HCT116 (cell line): ENCODE data around the gene FBXO48. TPM values are rescaled to one million over a fixed set of nuclear protein-coding genes. Genes with fewer than 3 reads are reported as not detected.

Source experiments
- ATAC-seq: fragments of 200-7000 bp; cut with Tn5 transposase; 2 replicates; pipeline ENCODE4 v1.9.1; 2020; ENCODE audit warnings: mild to moderate bottlenecking, moderate library complexity
- BruUV-seq: library from RNA; stranded (reverse); fragments of 400-500 nt; replicated peaks from 2 replicates; lab custom pipeline; 2021; lab: Mats Ljungman, UMichigan
- CTCF ChIA-PET: fragments of 300-600 bp; sonication (Branson Sonifier 250); formaldehyde crosslinking; loops from one replicate; lab custom pipeline; 2021; ENCODE audit warnings: antibody characterized with exemption; lab: Charles Lee
- POLR2A ChIA-PET: fragments of 300-600, 350-600 bp; sonication (Branson Sonifier 250); formaldehyde crosslinking; loops from one replicate; lab custom pipeline; 2021; ENCODE audit warnings: antibody characterized with exemption; lab: Charles Lee
- RAD21 ChIA-PET, 2 experiments: fragments of 300-600 bp; sonication (Branson Sonifier 250); formaldehyde crosslinking; loops; one replicate each; lab custom pipeline; 2023; ENCODE audit warnings: low total read pairs in 2 of 2; ENCODE audit not compliant: uncharacterized antibody in 2 of 2, unreplicated experiment in 2 of 2, low non-redundant PET in 1 of 2; lab: Charles Lee
- DNase-seq: peaks from one replicate; pipeline ENCODE4 v3.0.0-alpha.2; 2010; ENCODE audit warnings: low read depth, low spot score
- H2AFZ ChIP-seq: fragments of 200-600 bp; shearing (Covaris generic), sonication (generic); 2 replicates; pipeline ENCODE4 v1.6.1; 2017; ENCODE audit warnings: low read depth, mixed run types, mixed read lengths, antibody characterized with exemption, low read length; ENCODE audit not compliant: poor library complexity, severe bottlenecking
- H3K27ac ChIP-seq: 2 replicates; pipeline ENCODE4 v1.5.1; 2012; ENCODE audit warnings: low read depth, low read length
- H3K27me3 ChIP-seq: fragments of 200-600 bp; sonication (generic); 2 replicates; pipeline ENCODE4 v1.6.1; 2016; ENCODE audit warnings: mixed run types, low read length, mixed read lengths; ENCODE audit not compliant: insufficient read depth
- H3K36me3 ChIP-seq, 2 experiments: fragments of 200-500 bp in 1 of 2; fragments of 200-600 bp in 1 of 2; sonication (Bioruptor generic) in 1 of 2; sonication (generic) in 1 of 2; 2 replicates each; pipeline versions ENCODE4 v1.5.1 to v1.6.1; 2014 to 2016; ENCODE audit warnings: low read length in 2 of 2, inconsistent platforms in 1 of 2, mixed read lengths in 1 of 2, mixed run types in 1 of 2; ENCODE audit not compliant: insufficient read depth in 2 of 2, control insufficient read depth in 1 of 2
- H3K4me1 ChIP-seq, 2 experiments: fragments of 200-600 bp in 1 of 2; sonication (generic) in 1 of 2; 2 replicates each; pipeline versions ENCODE4 v1.5.1 to v1.6.1; 2012 to 2017; ENCODE audit warnings: low read length in 2 of 2, inconsistent platforms in 1 of 2, mild to moderate bottlenecking in 1 of 2, mixed read lengths in 1 of 2, mixed run types in 1 of 2, moderate library complexity in 1 of 2; ENCODE audit not compliant: insufficient read depth in 2 of 2, control insufficient read depth in 1 of 2
- H3K4me2 ChIP-seq: fragments of 200-600 bp; sonication (generic); 2 replicates; pipeline ENCODE4 v1.6.1; 2017; ENCODE audit warnings: mixed run types, low read length, mixed read lengths
- H3K4me3 ChIP-seq, 2 experiments: fragments of 200-600 bp in 1 of 2; sonication (generic) in 1 of 2; replicated peaks in 1 of 2; 2 replicates each; pipeline ENCODE4 v1.5.1; 2011 to 2016; ENCODE audit warnings: low read length in 2 of 2, control low read depth in 1 of 2, low read depth in 1 of 2, mild to moderate bottlenecking in 1 of 2, mixed read lengths in 1 of 2, mixed run types in 1 of 2
- H3K79me2 ChIP-seq: fragments of 200-600 bp; sonication (generic); 2 replicates; pipeline ENCODE4 v1.6.1; 2017; ENCODE audit warnings: mild to moderate bottlenecking, mixed run types, low read length, moderate library complexity, mixed read lengths; ENCODE audit not compliant: insufficient read depth
- H3K9ac ChIP-seq: fragments of 200-600 bp; sonication (generic); 2 replicates; pipeline ENCODE4 v1.6.1; 2016; ENCODE audit warnings: low read length, mixed read lengths
- H3K9me2 ChIP-seq: fragments of 200-600 bp; sonication (generic), shearing (Covaris generic); 2 replicates; pipeline ENCODE4 v1.6.1; 2017; ENCODE audit warnings: mixed run types, mild to moderate bottlenecking, moderate library complexity; ENCODE audit not compliant: insufficient read depth
- H3K9me3 ChIP-seq, 2 experiments: fragments of 200-500 bp in 1 of 2; fragments of 200-600 bp in 1 of 2; sonication (Bioruptor generic) in 1 of 2; sonication (generic) in 1 of 2; 2 replicates each; pipeline ENCODE4 v1.6.1; 2014 to 2017; ENCODE audit warnings: low read length in 2 of 2, mixed read lengths in 2 of 2, inconsistent platforms in 1 of 2, low read depth in 1 of 2, mild to moderate bottlenecking in 1 of 2, mixed run types in 1 of 2, moderate library complexity in 1 of 2; ENCODE audit not compliant: control insufficient read depth in 1 of 2, insufficient read depth in 1 of 2
- H4K20me1 ChIP-seq: fragments of 200-600 bp; sonication (generic), shearing (Covaris generic); 2 replicates; pipeline ENCODE4 v1.6.1; 2017; ENCODE audit warnings: mixed run types, mild to moderate bottlenecking, moderate library complexity; ENCODE audit not compliant: insufficient read depth
- CBX3 ChIP-seq: IDR thresholded peaks from 2 replicates; pipeline ENCODE4 v1.6.1; 2012; ENCODE audit warnings: low read depth
- CEBPB ChIP-seq: IDR thresholded peaks from 2 replicates; pipeline ENCODE4 v1.6.1; 2012; ENCODE audit warnings: low read depth
- CTCF ChIP-seq, 3 experiments: fragments of 200-600 bp in 1 of 3; sonication (generic) in 1 of 3; IDR thresholded peaks in 2 of 3; conservative IDR thresholded peaks in 1 of 3; 2 replicates each; pipeline ENCODE4 v1.5.1; 2012 to 2017; ENCODE audit warnings: low read depth in 2 of 3, low read length in 2 of 3, antibody characterized with exemption in 1 of 3, borderline replicate concordance in 1 of 3, control low read depth in 1 of 3, mild to moderate bottlenecking in 1 of 3, mixed read lengths in 1 of 3, mixed run types in 1 of 3, moderate library complexity in 1 of 3; ENCODE audit not compliant: insufficient read depth in 1 of 3
- EGR1 ChIP-seq: IDR thresholded peaks from 2 replicates; pipeline ENCODE4 v1.6.1; 2012; ENCODE audit warnings: low read depth
- JUND ChIP-seq: IDR thresholded peaks from 2 replicates; pipeline ENCODE4 v1.6.1; 2012
- POLR2A ChIP-seq: IDR thresholded peaks from 2 replicates; pipeline ENCODE4 v1.7.0; 2011; ENCODE audit warnings: borderline replicate concordance; ENCODE audit not compliant: insufficient read depth, insufficient read length; ENCODE audit errors: extremely low read depth
- REST ChIP-seq: IDR thresholded peaks from 2 replicates; pipeline ENCODE4 v1.6.1; 2012; ENCODE audit warnings: low read depth
- SP1 ChIP-seq: IDR thresholded peaks from 2 replicates; pipeline ENCODE4 v1.6.1; 2012; ENCODE audit warnings: low read depth
- SRF ChIP-seq: IDR thresholded peaks from 2 replicates; pipeline ENCODE4 v1.6.1; 2012; ENCODE audit warnings: low read depth
- ZNF274 ChIP-seq: fragments of 200-500 bp; sonication (Bioruptor generic); IDR thresholded peaks from 2 replicates; pipeline ENCODE4 v1.6.1; 2014; ENCODE audit warnings: mild to moderate bottlenecking, low read depth, low read length, inconsistent platforms
- intact Hi-C: fragments of 100-400 bp; cut with micrococcal nuclease; formaldehyde crosslinking; loops from 2 replicates; pipeline ENCODE4 v1.10.0; 2022
- total RNA-seq: library from RNA; stranded (reverse); gene quantifications from one replicate; pipeline ENCODE4 v1.2.1, GENCODE V29; 2021; ENCODE audit not compliant: unreplicated experiment

FBXO48 gene
- total RNA-seq, 1 experiment from 2014 or later, result 0.91 TPM

GRCh38 chr2:68501768-68502167 is 34.7 kb upstream of the FBXO48 start:
- BruUV-seq, result no TSS peak

More at GRCh38 chr2:68501768-68502167, 34.7 kb upstream of the FBXO48 start:
- TF ChIP-seq JUND (no peak), REST (no peak), SP1 (no peak), CEBPB (no peak), EGR1 (no peak), CBX3 (no peak), CTCF (IDR thresholded peaks at IDR 0.05 in 2 of 3, conservative IDR thresholded peaks at IDR 0.05 in 1 of 3; ENCODE audit: borderline replicate concordance in 1 of 3, insufficient read depth in 1 of 3, low read depth in 2 of 3, low read length in 2 of 3) (no peak), SRF (no peak), ZNF274 (no peak), POLR2A (no peak)
- no peaks in the 10 kb centered on the region for H3K4me1 ChIP-seq
- no peaks in the 10 kb centered on the region for H3K9me2 ChIP-seq
- RAD21 ChIA-PET, result no interaction called here
- no peaks in the 10 kb centered on the region for H4K20me1 ChIP-seq
- no peak overlapping the region for H3K4me3 ChIP-seq
- no peaks in the 10 kb centered on the region for H3K79me2 ChIP-seq
- H3K4me2 ChIP-seq, result no peak overlapping the region
- H3K36me3 ChIP-seq, result no peaks in the 10 kb centered on the region
- H3K9me3 ChIP-seq, result no peaks in the 10 kb centered on the region; a peak in 1 of 4 replicates
- H3K27ac ChIP-seq, result no peak overlapping the region
- ATAC-seq, result no peak
- H2AFZ ChIP-seq, result no peak overlapping the region
- CTCF ChIA-PET, result interaction anchor here (4.2 kb wide), 1 partner anchor 14 kb away, joined by 12 read pairs; no protein-coding TSS in a partner anchor
- intact Hi-C loops, result no loop called here
- POLR2A ChIA-PET, result no interaction called here
- no peaks in the 10 kb centered on the region for H3K27me3 ChIP-seq
- DNase-seq, result no peak
- no peak overlapping the region for H3K9ac ChIP-seq
